GM10266 (cell line): ENCODE measurements around the gene FAM124B.

Source experiments
- DNase-seq: peaks from one replicate; pipeline ENCODE4 v3.0.0; 2012; ENCODE audit errors: extremely low spot score
- CTCF ChIP-seq: IDR thresholded peaks from 2 replicates; pipeline ENCODE4 v1.5.1; 2012; ENCODE audit warnings: mild to moderate bottlenecking, low read depth; ENCODE audit not compliant: control insufficient read depth, insufficient read depth; ENCODE audit errors: missing control alignments

Gene FAM124B

GRCh38 chr2:224379986-224380385 is 21.9 kb downstream of the FAM124B start:
- no peak for TF ChIP-seq CTCF
- no peak for DNase-seq

- no peak for DNase-seq
- TF ChIP-seq CTCF: no peak
Measured at GRCh38 chr2:224379172-224379571, 22.7 kb downstream of the FAM124B start.

- no peak for DNase-seq
- no peak for TF ChIP-seq CTCF
Measured at GRCh38 chr2:224378701-224379097, 23.2 kb downstream of the FAM124B start.

GRCh38 chr2:224377751-224378700 is 23.9 kb downstream of the FAM124B start:
- DNase-seq: no peak
- no peak for TF ChIP-seq CTCF

- TF ChIP-seq CTCF: no peak
- no peak for DNase-seq
Measured at GRCh38 chr2:224372641-224373040, 29.3 kb downstream of the FAM124B start.

- peak; percentile 34 for DNase-seq
- peak; percentile 60 for TF ChIP-seq CTCF
Measured at GRCh38 chr2:224369028-224369632, 32.8 kb downstream of the FAM124B start.

- TF ChIP-seq CTCF: no peak
- no peak for DNase-seq
Measured at GRCh38 chr2:224366267-224366844, 35.6 kb downstream of the FAM124B start.
